ENCODE measurements around the gene UNC13D. TPM values are rescaled to one million over a fixed set of nuclear protein-coding genes. Genes with fewer than 3 reads are reported as not detected.

UNC13D gene
- total RNA-seq, 4 donors from 2014 or later: 3.2 to 27.1 (median 8.2) TPM

- TF ChIP-seq CTCF (IDR thresholded peaks at IDR 0.05): peak in 1 of 3 donors; percentile 36
- DNase-seq (ENCODE audit: low spot score) (no peak), ATAC-seq (ENCODE audit: low FRiP score) (peak; percentile 34)
These were observed 33.6 kb upstream of the UNC13D start for GRCh38 chr17:75877752-75878173.

DNA sequence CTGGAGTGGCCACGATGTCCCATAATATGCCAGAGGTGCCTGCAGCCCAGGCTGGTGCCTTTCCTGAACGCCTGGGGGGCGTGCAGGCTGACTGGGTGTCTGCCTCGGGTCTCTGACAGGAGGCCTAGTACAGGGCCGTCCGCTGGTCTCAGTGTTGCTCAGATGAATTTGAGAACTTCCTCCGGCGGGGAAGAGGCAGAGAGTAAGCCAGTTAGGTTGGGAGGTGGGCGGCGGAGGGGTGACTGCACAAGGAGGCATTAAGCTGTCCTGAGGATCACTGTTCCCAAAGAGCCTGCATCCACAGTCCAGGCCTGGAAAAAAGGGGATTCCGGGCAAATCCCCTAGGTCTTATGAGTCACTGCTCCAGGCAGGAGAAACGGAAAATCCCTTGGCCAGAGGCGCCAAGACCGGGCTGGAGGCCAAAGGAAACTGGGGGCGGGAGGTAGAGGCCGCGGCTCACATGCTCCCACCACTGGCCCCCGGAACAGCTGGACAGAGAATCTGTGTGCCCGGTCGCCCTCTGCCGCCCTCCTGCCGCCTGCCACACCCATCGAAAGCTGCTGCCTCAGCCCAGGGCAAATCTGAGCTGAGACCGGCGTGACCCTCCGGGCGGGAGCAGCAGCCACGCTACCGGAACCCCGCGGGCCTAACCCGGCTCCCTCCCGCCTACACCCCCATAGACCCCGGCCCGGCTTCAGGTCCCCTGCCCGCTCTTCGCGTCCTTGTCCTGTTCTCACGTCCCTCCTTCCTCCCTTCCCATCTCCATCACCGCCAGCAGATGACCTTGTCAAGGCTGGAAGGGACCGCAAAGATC, 32.9 kb upstream of the UNC13D start:
- peak; percentile 93 for DNase-seq (ENCODE audit: low spot score)
- peak; percentile 65 for ATAC-seq (ENCODE audit: low FRiP score)

DNA sequence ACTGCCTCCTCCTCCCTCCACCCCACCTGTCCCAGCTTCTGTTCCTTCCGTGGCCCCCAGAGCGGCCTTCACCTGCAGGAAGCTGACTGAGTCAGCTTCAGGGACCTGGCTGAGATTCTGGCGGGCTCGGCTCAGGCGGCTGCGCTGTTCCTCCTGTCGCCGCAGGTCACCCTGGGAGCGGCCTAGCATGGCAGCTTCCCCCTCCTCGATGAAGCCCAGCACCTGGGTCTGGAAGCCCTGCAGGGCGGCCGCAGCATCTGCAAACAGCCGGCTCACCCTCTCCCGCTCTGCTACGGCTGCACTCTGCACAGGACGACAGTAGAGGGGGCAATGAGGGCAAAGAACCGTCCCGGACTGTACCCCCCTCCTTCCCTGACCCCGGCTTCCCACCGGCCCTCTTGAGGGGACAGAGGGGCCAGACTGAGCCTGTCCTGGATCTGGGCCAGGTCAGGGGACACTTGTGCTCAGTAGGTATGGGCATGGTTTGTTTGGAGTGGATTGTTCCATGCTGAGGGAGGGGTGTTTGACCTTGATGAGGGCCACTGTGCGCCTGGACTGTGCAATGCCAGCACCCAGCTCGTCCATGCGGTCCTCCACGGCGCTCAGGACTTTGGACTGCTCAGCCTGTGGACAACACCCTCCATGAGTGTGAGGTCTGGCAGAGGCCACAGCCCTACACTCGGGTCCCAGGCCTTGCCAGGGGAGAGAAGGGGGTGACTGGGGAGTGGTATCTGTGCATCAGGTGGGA, 32.2 kb upstream of the UNC13D start:
- TF ChIP-seq CTCF (IDR thresholded peaks at IDR 0.05): no peak
- ATAC-seq (ENCODE audit: low FRiP score): peak; percentile 0
- no peak for DNase-seq (ENCODE audit: low spot score)

More for the DNA sequence above, 32.9 kb upstream of the UNC13D start:
- no peak for TF ChIP-seq CTCF (IDR thresholded peaks at IDR 0.05)

DNA sequence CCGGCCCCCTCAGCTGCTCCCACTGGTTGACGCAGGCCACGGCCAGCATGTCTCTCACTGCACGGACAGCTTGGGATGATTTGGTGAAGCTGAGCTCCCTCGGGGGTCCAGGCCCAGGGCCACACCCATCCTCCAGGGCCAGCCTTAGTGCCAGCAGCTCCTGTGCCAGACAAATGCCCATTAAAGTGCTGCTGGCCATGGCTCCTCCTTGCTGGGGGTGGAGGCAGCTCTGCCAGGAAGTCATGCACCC, 31.7 kb upstream of the UNC13D start:
- peak; percentile 8 for ATAC-seq (ENCODE audit: low FRiP score)
- DNase-seq (ENCODE audit: low spot score): no peak
- no peak for TF ChIP-seq CTCF (IDR thresholded peaks at IDR 0.05)

GRCh38 chr17:75875182-75875939, 31.2 kb upstream of the UNC13D start:
- no peak for TF ChIP-seq CTCF (IDR thresholded peaks at IDR 0.05)
- DNase-seq (ENCODE audit: low spot score) (no peak), ATAC-seq (ENCODE audit: low FRiP score) (no peak)

GRCh38 chr17:75874323-75875181, 30.3 kb upstream of the UNC13D start:
- ATAC-seq (ENCODE audit: low FRiP score) (no peak), DNase-seq (ENCODE audit: low spot score) (no peak)
- no peak for TF ChIP-seq CTCF (IDR thresholded peaks at IDR 0.05)
